Posterior cingulate gyrus (tissue), 11 donors: ENCODE results near the gene TMEM132D.

ENCODE experiments used
- DNase-seq, 10 donors: peaks; one replicate each; pipeline versions ENCODE4 v3.0.0 to v3.0.0-alpha.2; 2020 to 2021; ENCODE audit warnings: mixed read lengths in 3 of 10
- intact Hi-C: fragments of 100-400 bp; cut with DNase I; formaldehyde crosslinking; loops from one replicate; pipeline ENCODE4 v1.15.1; 2023

Gene TMEM132D

DNA sequence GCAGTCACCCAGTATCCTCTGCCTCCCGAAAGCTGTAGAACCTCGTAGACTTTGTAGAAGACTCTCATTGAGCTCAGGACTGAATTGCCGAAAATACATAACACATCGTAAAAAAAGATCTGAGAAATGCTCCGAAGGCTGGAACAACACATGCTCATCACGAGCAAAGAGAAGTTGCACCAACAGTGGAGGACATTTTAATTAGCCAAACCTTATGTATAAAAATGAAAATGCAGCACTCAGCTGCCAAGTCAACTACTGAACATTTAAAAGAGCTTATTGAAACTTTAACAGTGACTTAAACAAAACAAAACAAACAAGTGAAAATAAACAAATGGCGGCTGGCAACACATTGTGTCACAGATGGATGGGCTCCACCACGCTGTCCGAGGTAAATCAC is 519.9 kb downstream of the TMEM132D start:
- intact Hi-C loops: no loop called here
- DNase-seq: no peak

DNA sequence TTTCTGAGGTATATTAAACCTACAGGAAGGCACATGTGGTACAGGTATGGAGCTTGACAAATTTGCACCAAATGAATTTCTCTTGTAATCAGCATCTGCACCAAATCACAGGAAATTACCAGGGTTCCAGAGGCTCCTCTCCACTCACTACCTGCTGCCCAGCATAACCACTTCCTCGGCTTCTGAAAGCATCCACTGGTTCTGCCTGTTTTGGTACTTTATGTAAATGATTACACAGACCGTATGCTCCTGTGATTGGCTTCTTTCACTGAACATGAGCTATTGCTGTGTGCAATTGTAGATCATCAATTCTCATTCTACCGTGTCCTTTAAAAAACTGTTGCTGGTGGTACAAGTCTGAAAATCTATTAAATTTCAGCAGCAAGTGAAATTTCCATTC is 522.1 kb downstream of the TMEM132D start:
- no peak for DNase-seq
- intact Hi-C loops: no loop called here

DNA sequence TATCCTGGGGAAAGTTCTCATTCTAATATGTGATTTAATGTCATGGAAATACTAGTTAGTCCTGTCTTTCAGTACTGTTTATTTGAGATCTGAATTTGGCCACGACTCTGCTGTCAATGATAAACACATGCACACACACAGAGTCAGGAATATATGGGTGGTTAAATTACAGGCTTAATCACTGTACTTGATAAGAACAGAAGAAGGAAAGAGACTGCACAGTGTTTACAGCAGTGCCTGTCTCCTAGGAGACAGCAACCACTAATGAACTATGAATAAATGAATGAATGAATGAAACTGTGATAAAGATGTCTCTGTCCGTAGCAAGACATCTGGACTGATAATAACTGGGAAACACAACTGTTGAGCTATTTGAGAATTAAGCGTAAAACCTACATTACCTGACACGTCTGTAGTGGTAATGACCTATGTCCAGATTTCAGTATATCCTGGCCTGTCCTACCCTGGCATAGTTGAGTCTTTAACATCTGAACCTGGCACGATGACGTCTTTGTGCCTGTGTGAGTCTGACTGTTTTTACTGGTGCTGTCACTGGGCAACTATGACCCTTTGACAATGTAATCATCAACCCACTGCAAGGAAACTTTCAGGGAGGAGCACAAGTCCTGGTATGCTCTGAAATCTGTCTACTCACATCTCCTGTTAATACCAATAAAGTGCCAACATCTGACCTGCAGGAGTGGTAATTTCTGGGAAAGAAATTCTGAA is 524.6 kb downstream of the TMEM132D start:
- intact Hi-C loops: no loop called here
- no peak for DNase-seq

DNA sequence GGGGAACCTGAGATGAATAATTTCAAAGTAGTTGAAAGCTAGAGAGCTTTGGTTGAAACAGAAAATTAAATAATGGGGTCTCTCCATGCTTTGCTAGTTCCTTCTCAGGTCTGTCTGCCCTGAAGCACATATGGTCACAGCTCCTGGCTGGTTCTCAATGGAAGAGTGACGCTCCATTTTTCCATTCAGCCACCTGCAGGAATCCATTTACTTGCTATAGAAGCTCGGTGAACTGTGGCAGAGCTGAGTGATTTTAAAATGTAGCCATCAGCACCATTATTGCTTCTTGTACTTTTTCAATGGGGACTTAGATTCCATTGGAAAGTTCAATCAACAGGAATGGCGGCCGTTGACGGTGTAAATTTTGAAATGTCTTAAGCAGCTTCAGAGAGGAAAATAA is 525.3 kb downstream of the TMEM132D start:
- intact Hi-C loops: no loop called here
- DNase-seq: no peak

DNA sequence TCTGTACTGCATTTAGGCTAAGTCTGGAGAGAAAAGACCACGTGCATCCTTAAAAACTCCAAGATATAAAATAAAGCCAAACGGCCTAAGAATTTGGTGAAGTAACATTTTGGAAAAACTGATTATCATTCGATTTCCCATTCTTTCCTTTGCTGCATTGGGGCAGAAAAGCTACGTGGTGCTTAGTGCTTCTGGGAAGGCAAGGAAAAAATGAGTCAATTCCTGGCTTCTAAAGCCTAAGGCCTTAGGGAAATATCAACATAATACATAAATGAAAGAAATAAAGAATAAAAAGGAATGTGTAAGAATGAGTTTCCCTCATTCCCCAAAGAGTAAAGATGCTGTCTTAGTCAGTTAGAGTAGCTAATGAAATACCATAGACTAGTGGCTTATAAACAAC is 530.1 kb downstream of the TMEM132D start:
- DNase-seq: no peak
- intact Hi-C loops: no loop called here

DNA sequence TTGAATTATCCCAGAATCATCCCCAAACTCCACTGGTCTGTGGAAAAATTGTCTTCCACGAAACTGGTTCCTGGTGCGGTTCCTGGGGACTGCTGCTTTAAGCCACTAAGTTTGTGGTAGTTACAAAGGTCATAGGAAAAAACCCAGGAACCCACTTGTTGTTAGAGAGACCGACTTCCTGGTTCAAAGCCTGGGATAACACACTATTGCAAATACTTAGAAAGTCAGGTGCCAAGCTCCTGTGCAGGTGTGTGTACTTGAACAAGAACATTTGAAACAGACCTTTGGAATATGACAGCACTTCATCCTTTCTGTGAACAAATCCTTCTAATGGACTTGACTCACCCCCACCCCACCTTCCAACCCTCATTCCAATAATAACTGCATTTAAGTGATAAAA is 530.9 kb downstream of the TMEM132D start:
- intact Hi-C loops: no loop called here

DNA sequence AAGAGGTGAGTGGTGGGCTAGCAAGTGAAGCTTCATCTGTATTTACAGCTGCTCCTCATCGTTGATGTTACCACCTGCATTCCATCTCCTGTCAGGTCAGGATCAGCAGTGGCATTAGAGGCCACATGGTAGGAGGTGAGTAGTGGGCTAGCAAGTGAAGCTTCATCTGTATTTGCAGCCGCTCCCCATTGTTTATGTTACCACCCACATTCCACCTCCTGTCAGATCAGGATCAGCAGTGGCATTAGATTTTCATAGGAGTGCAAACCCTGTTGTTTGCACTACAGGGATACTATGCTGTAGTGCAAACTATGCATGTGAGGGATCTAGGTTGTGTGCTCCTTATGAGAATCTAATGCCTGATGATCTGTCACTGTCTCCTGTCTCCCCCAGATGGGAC is 531.5 kb downstream of the TMEM132D start:
- no peak for DNase-seq
- intact Hi-C loops: no loop called here

More for the DNA sequence above, 530.9 kb downstream of the TMEM132D start:
- DNase-seq: no peak

DNA sequence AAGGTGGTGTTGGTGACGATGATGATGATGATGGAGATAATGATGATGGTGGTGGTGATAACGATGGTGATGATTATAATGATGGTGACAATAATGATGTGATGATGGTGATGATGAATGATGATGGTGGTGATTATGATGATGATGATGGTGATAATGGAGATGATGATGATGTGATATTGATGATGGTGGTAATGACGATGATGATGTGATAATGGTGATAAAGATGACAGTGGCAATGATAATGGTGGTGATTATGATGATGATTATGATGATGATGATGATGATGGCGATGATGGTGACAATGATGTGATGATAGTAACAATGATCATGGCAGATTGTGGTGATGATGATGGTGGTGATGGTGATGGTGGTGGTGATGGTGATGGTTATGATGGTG is 532.6 kb downstream of the TMEM132D start:
- no peak for DNase-seq
- intact Hi-C loops: no loop called here

DNA sequence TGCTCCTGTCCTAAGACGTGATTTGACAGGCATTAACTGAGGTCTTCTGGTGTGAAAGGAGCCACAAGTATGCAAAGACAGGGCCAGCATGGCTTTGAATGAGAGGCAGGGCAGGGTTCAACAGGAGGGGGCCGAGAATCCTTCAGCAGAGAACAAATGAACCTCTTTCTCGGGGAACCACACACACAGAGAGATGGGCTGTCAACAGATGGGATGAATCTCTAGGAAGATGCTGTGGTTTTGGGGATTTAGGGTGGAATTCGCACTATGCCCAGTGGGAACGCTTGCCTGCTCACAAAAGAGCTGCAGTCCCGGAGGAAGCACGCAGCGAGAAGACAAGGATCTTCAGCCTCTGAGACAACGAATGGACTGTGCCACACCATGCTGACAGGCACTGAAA is 537.2 kb downstream of the TMEM132D start:
- intact Hi-C loops: no loop called here
- DNase-seq: no peak

DNA sequence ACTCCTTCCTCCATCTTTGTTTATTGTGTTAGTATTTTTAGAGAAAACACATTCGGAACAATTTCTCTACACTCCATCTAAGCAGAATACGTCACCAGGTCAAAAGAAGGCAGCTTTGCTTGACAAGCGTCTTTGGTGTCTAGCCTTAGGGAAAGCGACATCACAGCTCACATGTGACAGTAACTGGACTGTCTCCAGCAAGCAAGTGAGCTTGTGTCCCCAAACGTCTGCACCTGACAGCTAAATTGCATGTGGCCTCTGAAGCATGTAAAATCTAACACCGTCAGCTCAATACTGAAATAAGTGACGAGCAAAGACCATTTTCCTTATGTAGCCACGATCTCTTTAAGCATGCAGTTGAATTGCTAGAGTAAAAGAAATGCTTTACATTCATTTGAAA is 540.8 kb downstream of the TMEM132D start:
- intact Hi-C loops: no loop called here
- no peak for DNase-seq

DNA sequence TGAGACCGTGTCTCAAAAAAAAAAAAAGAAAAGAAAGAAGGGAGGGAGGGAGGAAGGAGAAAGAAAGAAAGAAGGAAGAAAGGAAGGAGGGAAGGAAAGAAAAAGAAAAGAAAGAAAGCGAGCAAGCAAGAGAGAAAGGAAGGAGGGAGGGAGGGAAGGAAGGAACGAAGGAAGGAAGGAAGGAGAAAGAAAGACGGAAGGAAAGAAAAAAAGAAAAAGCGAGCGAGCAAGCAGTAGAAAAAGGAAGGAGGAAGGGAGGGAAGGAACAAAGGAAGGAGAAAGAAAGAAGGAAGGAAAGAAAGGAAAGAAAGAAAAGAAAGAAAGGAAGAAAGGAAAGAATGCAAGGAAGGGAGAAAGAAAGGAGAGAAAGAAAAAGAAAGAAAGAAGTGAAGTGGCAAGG is 546.6 kb downstream of the TMEM132D start:
- intact Hi-C loops: no loop called here
- no peak for DNase-seq

DNA sequence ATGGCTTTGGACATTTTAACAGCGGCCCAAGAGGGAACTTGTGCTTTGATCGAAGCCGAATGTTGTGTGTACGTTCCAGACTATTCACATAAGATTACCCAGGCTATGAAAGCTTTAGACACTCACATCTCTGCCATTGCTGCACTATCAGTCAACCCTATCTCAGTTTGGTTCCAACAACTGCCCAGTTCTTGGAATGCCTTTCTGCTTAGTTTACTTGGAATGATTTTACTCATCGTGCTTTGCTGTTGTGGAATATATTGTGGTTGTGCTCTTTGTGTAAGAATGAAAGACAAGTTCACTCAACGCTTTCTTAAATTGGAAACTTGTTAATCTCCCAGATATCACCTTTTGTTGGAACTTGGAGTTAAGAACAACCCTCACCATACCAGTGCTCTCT is 552.3 kb downstream of the TMEM132D start:
- intact Hi-C loops: no loop called here
- DNase-seq: no peak

DNA sequence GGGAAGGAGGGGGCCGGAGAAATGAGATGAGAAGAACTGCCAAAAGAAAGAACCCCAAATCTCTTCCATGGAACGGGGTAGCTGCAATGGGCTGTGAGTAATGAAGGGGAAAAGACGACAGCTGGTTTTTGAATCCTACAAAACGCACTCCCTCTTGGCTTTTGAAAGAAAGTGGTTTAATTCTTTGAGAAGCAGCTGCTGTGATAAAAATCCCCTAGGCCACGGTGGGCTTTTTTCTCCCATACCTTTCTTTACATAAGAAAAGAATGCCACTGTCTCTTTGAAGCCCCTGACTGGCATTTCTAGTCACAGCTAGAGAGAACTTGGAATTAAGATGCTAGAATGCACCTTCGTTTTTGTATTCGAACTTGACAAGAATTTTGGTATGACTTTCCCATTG is 564.5 kb downstream of the TMEM132D start:
- DNase-seq: no peak
- intact Hi-C loops: no loop called here

DNA sequence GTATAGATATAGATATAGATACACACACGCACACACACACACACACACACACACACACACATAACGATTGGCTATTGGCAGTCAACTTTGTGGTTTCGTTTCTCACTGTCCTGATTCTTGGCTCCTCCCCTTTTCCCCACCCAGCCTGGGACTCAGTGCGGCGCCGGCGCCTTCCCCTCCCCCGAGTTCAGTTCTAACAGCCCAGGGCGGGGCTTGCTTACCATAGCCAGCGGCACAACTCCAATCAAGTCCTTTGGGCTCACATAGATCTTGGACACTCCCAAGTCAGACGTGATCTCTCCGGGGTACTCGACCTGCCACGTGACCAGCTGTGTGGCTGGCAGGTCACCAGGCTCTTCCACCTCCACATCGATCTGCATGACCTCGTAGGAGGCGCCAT is 566.4 kb downstream of the TMEM132D start:
- DNase-seq: no peak
- intact Hi-C loops: no loop called here

DNA sequence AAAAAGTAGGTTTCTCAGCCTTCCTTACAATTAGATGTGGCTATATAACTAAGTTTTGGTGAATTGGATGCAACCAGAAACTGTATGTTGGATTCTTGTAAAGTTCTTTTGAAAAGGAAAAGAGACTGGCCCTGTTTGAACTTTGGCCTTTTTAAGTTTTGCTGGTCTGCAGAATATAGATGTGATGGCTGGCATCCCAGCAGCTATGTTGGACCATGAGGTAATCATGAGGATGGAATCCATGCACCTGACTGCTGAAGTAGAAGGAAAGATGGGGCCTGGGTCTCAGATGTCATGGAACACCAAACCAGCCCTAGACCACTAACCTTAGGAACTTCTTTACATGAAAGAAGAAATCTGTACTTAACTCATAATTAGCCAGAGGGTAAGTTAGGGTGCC is 568.1 kb downstream of the TMEM132D start:
- no peak for DNase-seq
- intact Hi-C loops: no loop called here

DNA sequence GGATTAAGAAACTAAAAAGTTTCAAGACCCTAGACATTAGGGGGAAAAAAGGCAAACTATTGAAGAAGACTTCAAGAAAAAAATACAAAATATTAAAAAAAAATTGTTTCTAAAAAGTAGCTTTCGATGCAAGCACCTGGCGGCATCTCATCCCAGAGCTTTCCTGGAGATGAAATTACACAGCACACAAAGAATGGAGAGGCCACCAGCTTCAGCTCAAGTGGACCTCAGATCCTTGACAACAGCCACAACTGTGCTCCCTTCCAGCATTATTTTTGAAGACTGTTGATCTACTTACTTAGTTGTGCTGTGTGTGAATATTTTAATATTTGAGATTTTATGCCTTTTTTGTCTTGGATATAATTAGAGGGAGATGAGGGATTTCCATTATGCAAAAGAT is 571.5 kb downstream of the TMEM132D start:
- intact Hi-C loops: no loop called here
- DNase-seq: no peak

DNA sequence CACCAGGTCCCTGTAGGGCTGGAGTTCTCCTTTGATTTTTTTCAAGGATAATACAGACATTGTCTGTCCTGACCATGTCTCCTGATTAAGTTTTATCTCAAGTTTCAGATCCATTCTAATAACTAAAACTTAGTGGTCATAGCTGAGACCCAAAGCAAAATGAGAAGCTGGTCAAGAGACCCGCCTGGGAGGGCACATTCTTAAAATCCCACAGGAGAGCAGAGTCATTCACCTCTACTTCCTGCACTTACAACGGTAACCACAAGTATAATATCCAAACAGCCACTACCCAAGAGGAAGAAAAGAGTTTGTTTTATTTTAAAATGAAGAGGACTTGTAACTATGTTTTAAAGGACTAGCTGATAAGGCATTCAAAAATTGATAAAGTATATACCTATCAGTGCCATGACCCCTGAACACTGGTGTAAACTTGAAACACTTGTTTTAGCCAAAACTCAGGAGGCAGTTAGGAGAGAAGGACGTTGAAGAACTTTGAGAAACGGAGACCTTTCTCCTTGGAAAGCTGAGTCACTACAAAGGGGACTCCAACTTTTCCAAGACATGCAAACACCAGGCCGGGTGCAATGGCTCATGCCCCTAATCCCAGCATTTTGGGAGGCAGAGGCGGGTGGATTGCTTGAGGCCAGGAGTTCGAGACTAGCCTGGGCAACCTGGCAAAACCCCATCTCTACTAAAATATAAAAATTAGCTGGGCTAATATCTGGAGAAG is 572.3 kb downstream of the TMEM132D start:
- no peak for DNase-seq
- intact Hi-C loops: no loop called here

DNA sequence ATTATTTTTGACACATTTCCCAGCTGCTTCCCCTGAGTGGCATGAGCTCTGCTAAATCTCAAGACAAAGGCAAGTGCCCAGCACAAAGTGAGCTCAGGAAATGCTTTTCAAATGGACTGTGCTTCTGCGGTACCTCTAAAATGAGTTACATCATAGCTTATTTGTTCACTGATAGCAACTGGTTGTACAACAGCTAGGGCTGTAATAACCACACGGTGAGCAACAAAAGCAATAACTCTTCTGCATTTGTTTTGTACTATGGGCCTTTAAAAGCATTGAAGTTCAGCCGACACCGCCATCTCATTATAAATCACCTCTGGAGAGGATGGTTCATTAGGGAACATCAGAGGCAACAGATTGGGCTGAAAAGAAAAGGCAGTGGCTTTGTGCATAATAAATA is 575.6 kb downstream of the TMEM132D start:
- DNase-seq: no peak
- intact Hi-C loops: no loop called here

DNA sequence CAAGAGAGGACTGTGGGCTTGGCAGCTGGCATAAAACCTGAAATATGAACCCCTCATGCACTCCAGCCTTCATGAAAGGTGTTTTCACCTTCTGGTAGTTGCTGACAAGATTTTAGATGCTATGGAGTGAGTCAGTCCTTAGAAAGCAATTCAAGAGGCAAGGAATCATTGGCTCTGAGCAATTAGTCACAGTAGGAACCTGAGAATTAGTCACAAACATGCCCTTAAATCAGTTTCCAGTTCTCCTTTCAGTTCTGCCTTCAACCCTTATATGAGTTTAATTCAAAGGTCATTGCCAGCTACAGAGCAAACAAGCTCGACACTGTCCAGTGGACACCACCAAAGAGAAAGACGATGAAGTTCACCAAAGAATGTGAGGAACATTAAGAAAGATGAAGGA is 578.3 kb downstream of the TMEM132D start:
- intact Hi-C loops: no loop called here
- DNase-seq: no peak

DNA sequence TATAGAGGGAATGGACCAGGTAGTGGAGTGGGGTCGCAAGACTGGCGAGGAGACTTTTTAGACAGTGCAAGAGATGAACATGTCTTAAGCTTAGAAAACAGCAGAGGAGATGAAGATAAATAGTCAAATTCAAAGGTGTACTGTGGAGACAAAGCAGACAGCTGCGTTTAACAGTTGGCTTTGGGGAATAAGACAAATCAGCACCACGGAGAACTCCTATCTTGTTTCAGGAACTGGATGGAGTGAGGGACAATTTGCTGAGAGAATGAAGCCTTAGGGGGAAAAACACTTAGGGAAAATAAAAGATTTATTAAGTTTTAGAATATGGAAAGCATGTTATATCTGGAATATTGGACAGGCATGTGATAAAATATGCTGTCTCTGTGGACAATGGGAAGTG is 591.8 kb downstream of the TMEM132D start:
- intact Hi-C loops: no loop called here
- DNase-seq: no peak

DNA sequence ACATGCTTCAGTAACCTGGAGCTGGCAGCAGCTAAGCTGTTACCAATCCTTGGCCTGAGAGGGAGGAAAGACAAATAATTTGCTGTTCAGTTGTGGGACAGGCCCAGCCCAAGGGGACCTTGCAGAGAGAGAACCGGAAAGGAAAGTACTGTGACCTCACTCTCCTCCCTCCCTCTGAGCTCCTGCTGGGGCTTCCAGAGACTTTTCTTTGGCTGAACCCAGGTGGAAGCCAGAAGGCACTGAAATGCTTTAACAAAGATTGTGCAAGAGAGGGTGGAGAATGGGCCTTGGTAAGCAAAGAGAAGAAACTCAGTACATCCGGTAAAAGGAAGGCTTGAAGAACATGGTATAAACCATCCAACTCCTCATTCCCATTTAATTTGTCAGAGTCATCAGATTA is 593.5 kb downstream of the TMEM132D start:
- intact Hi-C loops: no loop called here
- no peak for DNase-seq

DNA sequence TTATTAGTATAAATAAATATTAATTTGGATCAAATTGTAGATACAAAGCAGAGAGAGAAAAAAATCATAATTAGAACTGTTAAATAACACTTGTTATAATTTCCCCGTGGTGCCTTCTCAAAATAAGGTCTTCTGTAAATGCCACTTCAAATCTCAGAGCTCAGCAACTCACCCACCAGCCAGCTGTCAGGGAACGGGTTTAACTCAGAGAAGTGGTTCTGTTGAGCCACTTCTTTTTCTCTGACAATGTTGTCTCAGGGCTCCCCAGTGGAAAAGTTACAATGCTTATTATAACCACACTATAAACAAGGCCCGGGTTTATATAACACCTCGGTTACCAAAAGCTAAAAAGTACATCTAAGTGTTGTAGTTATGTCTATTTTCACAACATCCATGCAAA is 598.0 kb downstream of the TMEM132D start:
- intact Hi-C loops: loop anchor here (5.0 kb wide), 1 partner anchor 596 kb away; the partner anchor contains the start of gene TMEM132D
- DNase-seq: peak in 5 of 10 donors; percentile 23 to 85 (median 48)
